Measurements from ENCODE around the gene HYAL1. TPM values are rescaled to one million over a fixed set of nuclear protein-coding genes. Genes with fewer than 3 reads are reported as not detected.

Gene HYAL1
- total RNA-seq, 1 donor from 2014 or later: not detected

DNA sequence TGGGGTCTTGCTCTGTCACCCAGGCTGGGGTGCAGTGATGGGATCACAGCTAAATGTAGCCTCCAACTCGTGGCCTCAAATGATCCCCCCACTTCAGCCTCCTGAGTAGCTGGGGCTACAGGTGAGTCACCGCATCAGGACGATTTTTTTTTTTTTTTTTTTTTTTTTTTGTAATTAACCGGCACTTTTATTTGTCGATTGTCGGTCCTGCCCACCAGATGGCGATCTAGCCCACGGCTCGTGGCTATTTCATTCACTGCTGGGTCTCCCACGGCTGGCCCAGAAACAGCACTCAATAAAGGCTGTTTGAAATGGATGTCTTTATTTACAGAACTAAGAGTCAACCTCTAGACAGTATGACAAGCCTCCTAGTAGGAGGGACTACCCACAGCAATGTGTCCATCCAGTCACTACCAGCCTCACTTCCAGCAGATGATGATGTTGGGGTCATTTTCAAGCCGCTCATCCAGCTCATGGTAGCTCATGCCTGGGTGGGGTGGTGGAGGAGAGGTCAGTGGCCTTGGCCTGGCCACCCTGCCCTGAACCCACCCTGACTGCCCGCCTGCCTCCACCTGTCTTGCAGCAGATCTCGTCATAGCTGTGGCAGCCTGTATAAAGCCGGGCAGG lies 43.9 kb upstream of the HYAL1 start:
- DNase-seq (ENCODE audit: low read depth): no peak

DNA sequence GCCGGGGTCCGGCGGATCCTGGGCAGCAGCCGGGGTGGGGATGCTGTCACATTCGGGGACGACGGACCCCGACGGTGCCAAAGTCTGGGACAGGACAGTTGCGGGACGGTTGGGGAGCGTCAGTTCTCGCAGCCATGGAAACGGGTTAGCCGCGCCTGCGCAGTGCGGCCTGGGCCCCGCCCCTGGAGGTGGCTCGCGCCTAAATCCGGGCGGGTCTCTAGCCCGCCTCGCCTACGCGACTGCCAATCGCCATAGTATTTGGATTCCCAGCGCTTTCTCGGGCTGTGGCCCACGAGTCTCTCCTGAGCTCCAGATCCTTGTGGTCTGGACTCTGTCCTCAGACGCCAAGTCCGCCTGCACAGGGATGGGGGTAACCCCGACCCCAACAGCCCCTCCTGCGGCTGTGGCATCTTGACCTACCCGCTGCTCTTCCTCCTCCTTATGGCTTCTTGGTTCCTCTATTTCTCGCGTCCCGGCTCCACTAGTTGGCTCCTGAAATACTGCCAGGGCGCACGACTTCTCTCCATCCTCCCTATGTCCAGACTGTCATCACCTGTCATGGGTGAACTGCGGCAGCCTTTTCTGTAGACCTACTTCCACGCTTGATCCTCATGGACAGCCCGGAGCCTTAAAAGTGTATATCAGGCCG lies 42.3 kb upstream of the HYAL1 start, which contains the start of gene ZMYND10:
ZMYND10 (minus strand) TSS at position 147 of the 649 bp plus-strand sequence. CDS start 153 bp downstream, outside the sequence.
- TF ChIP-seq CTCF (IDR thresholded peaks at IDR 0.05; ENCODE audit: insufficient read depth, low read length, poor library complexity, severe bottlenecking): no peak
- H3K27me3 ChIP-seq (ENCODE audit: control insufficient read depth, insufficient read depth, low read length): peaks cover 3% of the 10 kb centered on the region
- H3K36me3 ChIP-seq (ENCODE audit: control insufficient read depth, insufficient read depth, low read length): peaks cover 1% of the 10 kb centered on the region
- no peak for DNase-seq (ENCODE audit: low read depth)
- peak within 1 kb of the TSS; percentile 41 for H3K4me3 ChIP-seq (ENCODE audit: low read depth, low read length)

More for the DNA sequence above, 43.9 kb upstream of the HYAL1 start:
- TF ChIP-seq CTCF (IDR thresholded peaks at IDR 0.05; ENCODE audit: insufficient read depth, low read length, poor library complexity, severe bottlenecking): peak; percentile 52
- H3K4me3 ChIP-seq (ENCODE audit: low read depth, low read length): no peak overlapping the region
- peaks cover 1% of the 10 kb centered on the region for H3K36me3 ChIP-seq (ENCODE audit: control insufficient read depth, insufficient read depth, low read length)
- H3K27me3 ChIP-seq (ENCODE audit: control insufficient read depth, insufficient read depth, low read length): no peaks in the 10 kb centered on the region

- Histone ChIP-seq H3K27me3 (ENCODE audit: control insufficient read depth, insufficient read depth, low read length) (peaks cover 9% of the 10 kb centered on the region), H3K4me3 (ENCODE audit: low read depth, low read length) (peak overlapping the region; percentile 41), H3K36me3 (ENCODE audit: control insufficient read depth, insufficient read depth, low read length) (peaks cover 1% of the 10 kb centered on the region)
- TF ChIP-seq CTCF (IDR thresholded peaks at IDR 0.05; ENCODE audit: insufficient read depth, low read length, poor library complexity, severe bottlenecking): no peak
- DNase-seq (ENCODE audit: low read depth): no peak
Observed at GRCh38 chr3:50345008-50345407, 41.6 kb upstream of the HYAL1 start.

DNA sequence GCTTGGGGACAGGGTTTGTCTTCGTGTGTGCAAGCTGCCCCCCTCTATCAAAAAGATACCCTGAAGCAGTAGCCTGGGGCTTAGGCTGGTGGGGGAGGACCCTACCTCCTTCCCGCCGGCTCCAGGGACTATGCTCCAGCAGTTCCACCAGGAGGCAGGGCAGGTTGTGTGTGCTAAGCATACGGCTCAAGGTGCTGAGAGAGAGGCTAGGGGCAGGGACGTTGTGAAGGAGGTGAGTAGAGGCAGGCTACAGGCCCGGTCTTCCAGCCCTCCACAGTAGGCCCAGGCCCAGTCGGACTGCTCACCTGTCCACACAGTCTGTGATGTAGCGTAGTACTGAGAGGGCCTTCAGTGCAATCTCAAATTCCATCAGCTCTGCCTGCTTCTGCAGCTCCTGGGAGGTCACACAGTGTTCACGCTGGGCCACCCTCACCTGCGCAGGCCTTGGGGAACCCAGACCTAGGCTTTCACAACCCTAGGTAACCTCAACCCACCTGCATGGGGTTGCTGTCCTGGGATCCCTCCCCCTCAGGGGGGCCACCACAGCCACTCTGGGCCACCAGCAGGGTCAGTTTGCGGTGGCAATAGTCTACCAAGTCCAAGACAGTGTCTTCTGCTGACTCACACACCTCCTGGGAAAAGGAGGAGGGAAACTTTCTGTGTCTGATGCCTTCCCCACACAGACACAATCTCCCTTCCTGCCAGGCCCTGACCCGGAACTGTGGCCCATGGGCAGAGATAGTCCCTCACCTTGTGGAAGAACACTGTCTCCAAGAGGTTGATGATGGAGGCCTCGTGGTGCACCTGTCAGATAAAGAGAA lies 39.6 kb upstream of the HYAL1 start:
- H3K4me3 ChIP-seq (ENCODE audit: low read depth, low read length): no peak overlapping the region
- DNase-seq (ENCODE audit: low read depth): no peak
- peaks cover 11% of the 10 kb centered on the region for H3K27me3 ChIP-seq (ENCODE audit: control insufficient read depth, insufficient read depth, low read length)
- peaks cover 1% of the 10 kb centered on the region for H3K36me3 ChIP-seq (ENCODE audit: control insufficient read depth, insufficient read depth, low read length)
- no peak for TF ChIP-seq CTCF (IDR thresholded peaks at IDR 0.05; ENCODE audit: insufficient read depth, low read length, poor library complexity, severe bottlenecking)

- no peak for DNase-seq (ENCODE audit: low read depth)
- H3K4me3 ChIP-seq (ENCODE audit: low read depth, low read length): no peak overlapping the region
- no peaks in the 10 kb centered on the region for H3K36me3 ChIP-seq (ENCODE audit: control insufficient read depth, insufficient read depth, low read length)
- TF ChIP-seq CTCF (IDR thresholded peaks at IDR 0.05; ENCODE audit: insufficient read depth, low read length, poor library complexity, severe bottlenecking): no peak
- peaks cover 11% of the 10 kb centered on the region for H3K27me3 ChIP-seq (ENCODE audit: control insufficient read depth, insufficient read depth, low read length)
Observed at GRCh38 chr3:50341996-50342650, 38.7 kb upstream of the HYAL1 start.
